ENCODE results near the gene NAPSA. TPM values are rescaled to one million over a fixed set of nuclear protein-coding genes. Genes with fewer than 3 reads are reported as not detected.
"Not testable (repeated sequence)": the region's sequence is repeated elsewhere in the genome, so short reads cannot be mapped to it uniquely, and the experiment has no call there.

NAPSA gene
- total and polyA plus RNA-seq, 4 donors: 0.52 to 1.6 (median 1.3) TPM

DNA sequence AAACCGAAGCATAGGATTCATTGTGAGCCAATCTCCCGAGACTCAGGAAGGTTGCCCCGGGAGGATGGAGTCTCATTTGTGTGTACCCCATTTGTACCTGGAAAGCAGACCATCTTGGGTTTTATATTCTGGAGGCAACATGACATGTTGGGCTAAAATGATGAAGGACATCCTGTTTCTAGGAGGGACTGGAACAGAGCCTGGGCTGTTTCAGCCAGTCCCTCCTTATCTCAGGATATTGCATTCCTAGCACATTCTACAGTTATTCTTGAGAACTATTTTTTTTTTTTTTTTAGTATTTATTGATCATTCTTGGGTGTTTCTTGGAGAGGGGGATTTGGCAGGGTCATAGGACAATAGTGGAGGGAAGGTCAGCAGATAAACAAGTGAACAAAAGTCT, 24.9 kb upstream of the NAPSA start:
- ATAC-seq (ENCODE audit: low FRiP score); H3K9me3 ChIP-seq (ENCODE audit: control insufficient read depth, low read length); H3K36me3 ChIP-seq (ENCODE audit: control insufficient read depth in 1 of 2, insufficient read depth in 2 of 2, low read length in 1 of 2); H3K27me3 ChIP-seq (ENCODE audit: control insufficient read depth in 1 of 2, insufficient read depth in 2 of 2, low read length in 1 of 2); H3K4me3 ChIP-seq (ENCODE audit: low read length in 2 of 2); H3K4me1 ChIP-seq (ENCODE audit: control insufficient read depth in 1 of 2, insufficient read depth in 2 of 2, low read length in 2 of 2); H3K27ac ChIP-seq (ENCODE audit: low read depth in 1 of 2, low read length in 2 of 2); intact Hi-C loops (cut with DNase I); DNase-seq: not testable (repeated sequence)
- 79 to 86% methylated on average over 3 of the region's 3 CpGs for WGBS, 2 donors

DNA sequence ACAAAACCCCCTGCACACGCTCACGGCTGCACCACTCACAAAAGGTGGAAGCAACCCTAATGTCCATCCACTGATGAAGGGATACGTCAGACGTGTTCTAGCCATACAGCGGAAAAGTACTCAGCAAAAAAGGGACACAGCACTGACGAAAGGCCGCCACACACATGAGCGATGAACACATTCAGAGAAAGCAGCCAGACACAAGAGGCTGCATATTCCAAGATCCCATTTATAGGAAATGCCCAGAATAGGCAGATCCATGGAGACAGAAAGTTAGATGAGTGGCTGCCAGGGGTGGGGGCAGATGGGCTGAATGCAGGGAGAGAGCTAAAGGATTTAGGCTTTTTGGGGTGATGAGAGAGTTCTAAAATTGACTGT, 22.4 kb upstream of the NAPSA start:
- no peaks in the 10 kb centered on the region for H3K36me3 ChIP-seq (ENCODE audit: control insufficient read depth in 1 of 2, insufficient read depth in 2 of 2, low read length in 1 of 2)
- H3K4me1 ChIP-seq (ENCODE audit: control insufficient read depth in 1 of 2, insufficient read depth in 2 of 2, low read length in 2 of 2): no peaks in the 10 kb centered on the region
- WGBS, 2 donors: 94 to 95% methylated on average over 8 of the region's 8 CpGs
- H3K27me3 ChIP-seq (ENCODE audit: control insufficient read depth in 1 of 2, insufficient read depth in 2 of 2, low read length in 1 of 2): no peaks in the 10 kb centered on the region
- no peaks in the 10 kb centered on the region for H3K9me3 ChIP-seq (ENCODE audit: control insufficient read depth, low read length)
- no peak for DNase-seq
- ATAC-seq (ENCODE audit: low FRiP score): no peak
- intact Hi-C loops (cut with DNase I): no loop called here
- no peak overlapping the region for H3K4me3 ChIP-seq (ENCODE audit: low read length in 2 of 2)
- no peak overlapping the region for H3K27ac ChIP-seq (ENCODE audit: low read depth in 1 of 2, low read length in 2 of 2)

GRCh38 chr19:50387176-50387867, 21.9 kb upstream of the NAPSA start:
- ATAC-seq (ENCODE audit: low FRiP score) (no peak), DNase-seq (peak in 1 of 2 donors; percentile 82)
- H3K27me3 ChIP-seq (ENCODE audit: control insufficient read depth in 1 of 2, insufficient read depth in 2 of 2, low read length in 1 of 2): no peaks in the 10 kb centered on the region
- no peaks in the 10 kb centered on the region for H3K9me3 ChIP-seq (ENCODE audit: control insufficient read depth, low read length)
- no peaks in the 10 kb centered on the region for H3K4me1 ChIP-seq (ENCODE audit: control insufficient read depth in 1 of 2, insufficient read depth in 2 of 2, low read length in 2 of 2)
- no peak overlapping the region for H3K27ac ChIP-seq (ENCODE audit: low read depth in 1 of 2, low read length in 2 of 2)
- H3K36me3 ChIP-seq (ENCODE audit: control insufficient read depth in 1 of 2, insufficient read depth in 2 of 2, low read length in 1 of 2): no peaks in the 10 kb centered on the region
- intact Hi-C loops (cut with DNase I): no loop called here
- H3K4me3 ChIP-seq (ENCODE audit: low read length in 2 of 2): no peak overlapping the region
- WGBS, 2 donors: 91% methylated on average over 21 of the region's 21 CpGs

GRCh38 chr19:50384685-50385535, 19.5 kb upstream of the NAPSA start:
- Histone ChIP-seq H3K27me3 (ENCODE audit: control insufficient read depth in 1 of 2, insufficient read depth in 2 of 2, low read length in 1 of 2) (no peaks in the 10 kb centered on the region), H3K36me3 (ENCODE audit: control insufficient read depth in 1 of 2, insufficient read depth in 2 of 2, low read length in 1 of 2) (no peaks in the 10 kb centered on the region), H3K4me3 (ENCODE audit: low read length in 2 of 2) (peak overlapping the region; percentile 20 to 39), H3K9me3 (ENCODE audit: control insufficient read depth, low read length) (no peaks in the 10 kb centered on the region), H3K4me1 (ENCODE audit: control insufficient read depth in 1 of 2, insufficient read depth in 2 of 2, low read length in 2 of 2) (no peaks in the 10 kb centered on the region), H3K27ac (ENCODE audit: low read depth in 1 of 2, low read length in 2 of 2) (peak overlapping the region in 1 of 2 donors; percentile 64)
- WGBS, 2 donors: 10 to 12% methylated on average over 26 of the region's 26 CpGs
- ATAC-seq (ENCODE audit: low FRiP score) (no peak), DNase-seq (no peak)
- intact Hi-C loops (cut with DNase I): no loop called here

DNA sequence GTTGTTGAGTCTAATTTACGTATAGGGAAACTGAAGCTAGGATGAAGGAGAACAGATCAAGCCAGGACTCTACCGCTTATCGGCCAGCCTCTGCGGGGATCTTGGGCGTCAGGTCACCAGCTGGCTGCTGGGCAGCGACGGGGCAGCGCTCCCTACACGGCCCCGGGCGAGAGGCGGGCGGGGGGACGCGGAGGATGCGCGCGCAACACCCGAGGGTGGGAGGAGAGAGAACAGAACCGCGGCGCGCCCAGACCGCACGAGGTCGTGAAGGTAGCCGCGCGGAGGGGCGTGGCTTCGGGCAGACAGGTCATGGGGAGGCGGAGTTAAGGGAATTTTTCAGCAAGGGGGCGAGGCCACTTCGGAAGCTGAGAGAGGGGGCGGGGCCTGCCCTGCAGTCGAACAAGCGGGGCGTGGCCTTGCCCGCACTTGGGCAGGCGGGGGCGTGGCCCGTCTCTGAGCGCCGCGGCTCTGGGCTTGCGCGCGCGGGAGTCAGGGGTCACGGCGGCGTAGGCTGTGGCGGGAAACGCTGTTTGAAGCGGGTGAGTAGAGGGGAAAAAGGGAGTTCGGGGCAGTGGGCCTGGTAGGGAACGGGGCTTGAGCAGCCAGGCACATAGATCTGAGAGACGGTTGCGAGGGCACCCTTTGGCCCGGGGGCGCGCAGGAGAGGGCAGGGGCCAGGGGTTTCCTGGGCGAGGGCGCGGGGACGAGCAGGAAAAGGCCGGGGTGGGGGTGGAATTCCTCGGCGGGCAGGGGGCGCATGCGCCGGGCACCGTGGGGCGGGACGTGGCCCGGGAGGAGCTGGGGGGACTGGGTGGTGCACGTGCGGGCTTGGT, 18.6 kb upstream of the NAPSA start, which contains the start of gene POLD1:
POLD1 (plus strand) TSS at position 496 of the 833 bp plus-strand sequence. CDS start 14,505 bp downstream, outside the sequence.
- intact Hi-C loops (cut with DNase I): no loop called here
- Histone ChIP-seq H3K27me3 (ENCODE audit: control insufficient read depth in 1 of 2, insufficient read depth in 2 of 2, low read length in 1 of 2) (no peaks in the 10 kb centered on the region), H3K27ac (ENCODE audit: low read depth in 1 of 2, low read length in 2 of 2) (peak within 1 kb of the TSS in 1 of 2 donors; percentile 64), H3K4me3 (ENCODE audit: low read length in 2 of 2) (peak within 1 kb of the TSS; percentile 20 to 39), H3K36me3 (ENCODE audit: control insufficient read depth in 1 of 2, insufficient read depth in 2 of 2, low read length in 1 of 2) (peaks cover 0 to 4% of the 10 kb centered on the region in 2 donors), H3K4me1 (ENCODE audit: control insufficient read depth in 1 of 2, insufficient read depth in 2 of 2, low read length in 2 of 2) (no peaks in the 10 kb centered on the region), H3K9me3 (ENCODE audit: control insufficient read depth, low read length) (no peaks in the 10 kb centered on the region)
- DNase-seq: peak; percentile 98 to 99
- 0 to 1% methylated on average over 78 of the region's 78 CpGs for WGBS, 2 donors
- ATAC-seq (ENCODE audit: low FRiP score): peak; percentile 97

GRCh38 chr19:50383001-50383851, 17.8 kb upstream of the NAPSA start:
- intact Hi-C loops (cut with DNase I): no loop called here

DNA sequence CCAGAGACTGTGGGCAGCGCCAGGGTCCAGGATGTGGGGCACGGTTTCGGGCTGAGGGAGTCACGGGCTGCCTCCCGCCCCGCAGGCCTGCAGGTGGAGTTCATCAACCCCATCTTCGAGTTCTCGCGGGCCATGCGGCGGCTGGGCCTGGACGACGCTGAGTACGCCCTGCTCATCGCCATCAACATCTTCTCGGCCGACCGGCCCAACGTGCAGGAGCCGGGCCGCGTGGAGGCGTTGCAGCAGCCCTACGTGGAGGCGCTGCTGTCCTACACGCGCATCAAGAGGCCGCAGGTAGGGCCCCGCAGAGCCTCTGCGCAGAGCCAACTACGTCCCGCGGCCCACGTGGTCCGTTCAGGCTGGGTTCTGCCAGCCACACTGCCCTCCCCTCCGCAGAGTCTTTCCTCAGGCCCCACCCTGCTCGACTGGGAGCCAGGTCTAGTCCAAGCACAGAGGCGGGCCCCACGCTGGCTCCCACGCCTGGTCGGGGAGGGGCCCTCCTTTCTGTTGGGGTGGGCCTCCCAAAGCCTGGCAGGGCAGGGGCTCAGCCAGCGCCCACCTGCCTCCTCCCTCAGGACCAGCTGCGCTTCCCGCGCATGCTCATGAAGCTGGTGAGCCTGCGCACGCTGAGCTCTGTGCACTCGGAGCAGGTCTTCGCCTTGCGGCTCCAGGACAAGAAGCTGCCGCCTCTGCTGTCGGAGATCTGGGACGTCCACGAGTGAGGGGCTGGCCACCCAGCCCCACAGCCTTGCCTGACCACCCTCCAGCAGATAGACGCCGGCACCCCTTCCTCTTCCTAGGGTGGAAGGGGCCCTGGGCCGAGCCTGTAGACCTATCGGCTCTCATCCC, 16.7 kb upstream of the NAPSA start:
- Histone ChIP-seq H3K27ac (ENCODE audit: low read depth in 1 of 2, low read length in 2 of 2) (no peak overlapping the region), H3K9me3 (ENCODE audit: control insufficient read depth, low read length) (no peaks in the 10 kb centered on the region), H3K27me3 (ENCODE audit: control insufficient read depth in 1 of 2, insufficient read depth in 2 of 2, low read length in 1 of 2) (no peaks in the 10 kb centered on the region), H3K4me3 (ENCODE audit: low read length in 2 of 2) (no peak overlapping the region), H3K4me1 (ENCODE audit: control insufficient read depth in 1 of 2, insufficient read depth in 2 of 2, low read length in 2 of 2) (no peaks in the 10 kb centered on the region), H3K36me3 (ENCODE audit: control insufficient read depth in 1 of 2, insufficient read depth in 2 of 2, low read length in 1 of 2) (peaks cover 0 to 14% of the 10 kb centered on the region in 2 donors)
- 91 to 92% methylated on average over 57 to 58 of the region's 58 CpGs for WGBS, 2 donors
- intact Hi-C loops (cut with DNase I): no loop called here
- DNase-seq (no peak), ATAC-seq (ENCODE audit: low FRiP score) (no peak)

More at GRCh38 chr19:50383001-50383851, 17.8 kb upstream of the NAPSA start:
- ATAC-seq (ENCODE audit: low FRiP score) (no peak), DNase-seq (no peak)
- Histone ChIP-seq H3K36me3 (ENCODE audit: control insufficient read depth in 1 of 2, insufficient read depth in 2 of 2, low read length in 1 of 2) (peaks cover 0 to 12% of the 10 kb centered on the region in 2 donors), H3K4me1 (ENCODE audit: control insufficient read depth in 1 of 2, insufficient read depth in 2 of 2, low read length in 2 of 2) (no peaks in the 10 kb centered on the region), H3K4me3 (ENCODE audit: low read length in 2 of 2) (no peak overlapping the region), H3K27me3 (ENCODE audit: control insufficient read depth in 1 of 2, insufficient read depth in 2 of 2, low read length in 1 of 2) (no peaks in the 10 kb centered on the region), H3K9me3 (ENCODE audit: control insufficient read depth, low read length) (no peaks in the 10 kb centered on the region), H3K27ac (ENCODE audit: low read depth in 1 of 2, low read length in 2 of 2) (peak overlapping the region in 1 of 2 donors; percentile 49)
- 36 to 38% methylated on average over 21 of the region's 21 CpGs for WGBS, 2 donors

Data from aorta (tissue), 5 donors.